Calu3 (cell line): ENCODE results near the gene TEKT5. TPM values are rescaled to one million over a fixed set of nuclear protein-coding genes. Genes with fewer than 3 reads are reported as not detected.

ENCODE experiments used
- BruUV-seq: library from RNA; stranded (reverse); fragments of 400-500 nt; replicated peaks from 2 replicates; lab custom pipeline; 2021; lab: Mats Ljungman, UMichigan
- CTCF ChIA-PET: fragments of 300-600 bp; sonication (Branson Sonifier 250); formaldehyde crosslinking; loops from one replicate; lab custom pipeline; 2022; ENCODE audit warnings: antibody characterized with exemption; lab: Charles Lee
- DNase-seq: peaks from one replicate; pipeline ENCODE4 v3.0.0; 2022
- H3K27ac Mint-ChIP-seq: one replicate; pipeline ENCODE4 v1.8.0; 2022; ENCODE audit warnings: mixed read lengths; ENCODE audit not compliant: unreplicated experiment
- H3K27me3 Mint-ChIP-seq: one replicate; pipeline ENCODE4 v1.8.0; 2022; ENCODE audit warnings: mixed read lengths; ENCODE audit not compliant: unreplicated experiment
- H3K36me3 Mint-ChIP-seq: one replicate; pipeline ENCODE4 v1.8.0; 2022; ENCODE audit warnings: mild to moderate bottlenecking, moderate library complexity, mixed read lengths; ENCODE audit not compliant: insufficient read depth, unreplicated experiment
- H3K4me1 Mint-ChIP-seq: one replicate; pipeline ENCODE4 v1.8.0; 2022; ENCODE audit warnings: mild to moderate bottlenecking, low read depth, mixed read lengths; ENCODE audit not compliant: unreplicated experiment
- H3K4me3 Mint-ChIP-seq: one replicate; pipeline ENCODE4 v1.8.0; 2022; ENCODE audit warnings: mild to moderate bottlenecking, low read depth, moderate library complexity, mixed read lengths; ENCODE audit not compliant: unreplicated experiment
- H3K9me3 Mint-ChIP-seq: one replicate; pipeline ENCODE4 v1.8.0; 2022; ENCODE audit warnings: low read depth, mixed read lengths; ENCODE audit not compliant: unreplicated experiment
- intact Hi-C: fragments of 100-400 bp; cut with micrococcal nuclease; formaldehyde crosslinking; loops from one replicate; pipeline ENCODE4 v1.10.0; 2022; ENCODE audit not compliant: unreplicated experiment
- total RNA-seq: library from RNA; stranded (reverse); gene quantifications from 2 replicates; pipeline ENCODE4 v1.2.3, GENCODE V29; 2022
- TF ChIP-seq, protein P1 (sequence below): fragments of 200-600 bp; IDR thresholded peaks from one replicate; pipeline ENCODE4 v1.8.0; 2022; ENCODE audit warnings: antibody characterized with exemption; ENCODE audit not compliant: unreplicated experiment

Gene TEKT5
- total RNA-seq, 1 experiment from 2014 or later, result not detected

DNA sequence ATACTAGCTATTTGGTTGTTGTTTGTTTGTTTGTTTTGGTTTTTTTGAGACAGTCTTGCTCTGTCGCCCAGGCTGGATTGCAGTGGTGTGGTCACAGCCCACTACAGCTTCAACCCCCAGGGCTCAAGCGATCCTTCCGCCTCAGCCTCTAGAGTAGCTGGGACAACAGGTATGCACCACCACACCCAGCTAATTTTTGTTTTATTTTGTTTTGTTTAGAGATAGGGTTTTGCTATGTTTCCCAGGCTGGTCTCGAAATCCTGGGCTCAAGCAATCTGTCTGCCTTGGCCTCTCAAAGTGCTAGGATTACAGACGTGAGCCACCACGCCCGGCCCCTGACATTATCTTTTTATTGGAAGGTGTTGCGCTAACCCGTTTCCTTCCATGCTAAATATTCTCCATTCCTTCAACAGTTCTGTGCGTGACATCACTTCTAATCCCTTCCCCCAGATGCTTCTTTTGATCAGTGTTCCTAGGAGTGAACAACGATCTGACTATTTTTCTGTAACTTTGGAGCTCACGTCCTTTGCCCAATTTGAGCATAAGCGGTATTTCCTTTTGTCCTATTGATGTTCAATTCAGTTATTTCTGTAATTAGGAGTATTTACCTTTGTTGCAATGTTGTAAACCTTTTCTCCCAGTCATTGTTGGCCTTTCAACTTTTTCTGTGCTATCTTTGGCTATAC, 84.1 kb downstream of the TEKT5 start:
- CTCF ChIA-PET, result interaction anchor here (0.7 kb wide), 1 partner anchor 301 kb away, joined by 3 read pairs; no protein-coding TSS in a partner anchor
- H3K27ac Mint-ChIP-seq, result no peak overlapping the region
- BruUV-seq, result no TSS peak
- TF ChIP-seq, protein P1, sequence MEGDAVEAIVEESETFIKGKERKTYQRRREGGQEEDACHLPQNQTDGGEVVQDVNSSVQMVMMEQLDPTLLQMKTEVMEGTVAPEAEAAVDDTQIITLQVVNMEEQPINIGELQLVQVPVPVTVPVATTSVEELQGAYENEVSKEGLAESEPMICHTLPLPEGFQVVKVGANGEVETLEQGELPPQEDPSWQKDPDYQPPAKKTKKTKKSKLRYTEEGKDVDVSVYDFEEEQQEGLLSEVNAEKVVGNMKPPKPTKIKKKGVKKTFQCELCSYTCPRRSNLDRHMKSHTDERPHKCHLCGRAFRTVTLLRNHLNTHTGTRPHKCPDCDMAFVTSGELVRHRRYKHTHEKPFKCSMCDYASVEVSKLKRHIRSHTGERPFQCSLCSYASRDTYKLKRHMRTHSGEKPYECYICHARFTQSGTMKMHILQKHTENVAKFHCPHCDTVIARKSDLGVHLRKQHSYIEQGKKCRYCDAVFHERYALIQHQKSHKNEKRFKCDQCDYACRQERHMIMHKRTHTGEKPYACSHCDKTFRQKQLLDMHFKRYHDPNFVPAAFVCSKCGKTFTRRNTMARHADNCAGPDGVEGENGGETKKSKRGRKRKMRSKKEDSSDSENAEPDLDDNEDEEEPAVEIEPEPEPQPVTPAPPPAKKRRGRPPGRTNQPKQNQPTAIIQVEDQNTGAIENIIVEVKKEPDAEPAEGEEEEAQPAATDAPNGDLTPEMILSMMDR, result no peak
- no peaks in the 10 kb centered on the region for H3K36me3 Mint-ChIP-seq
- intact Hi-C loops, result no loop called here
- no peak for DNase-seq
- no peak overlapping the region for H3K4me3 Mint-ChIP-seq
- H3K4me1 Mint-ChIP-seq, result peaks cover 9% of the 10 kb centered on the region
- no peaks in the 10 kb centered on the region for H3K9me3 Mint-ChIP-seq
- peaks cover 14% of the 10 kb centered on the region for H3K27me3 Mint-ChIP-seq

DNA sequence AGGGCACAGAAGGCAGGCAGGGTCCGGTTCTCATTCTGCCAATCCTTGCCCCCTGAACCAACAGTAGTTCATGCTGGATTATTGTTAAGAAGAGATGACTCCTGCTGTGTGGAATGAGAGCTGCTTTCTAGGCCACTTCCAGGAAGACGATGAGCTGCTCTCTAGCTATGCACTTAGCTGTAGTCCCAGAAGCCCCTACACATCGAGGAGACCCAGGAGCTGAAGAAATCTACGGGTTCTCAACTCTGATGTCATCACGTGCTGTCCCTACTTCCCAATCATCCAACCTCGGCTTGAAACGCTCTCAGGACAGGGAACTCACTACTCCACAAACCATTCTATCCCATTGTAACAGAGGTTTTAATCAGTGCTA, 85.3 kb downstream of the TEKT5 start:
- Mint-ChIP-seq H3K9me3 (no peaks in the 10 kb centered on the region), H3K4me3 (no peak overlapping the region), H3K36me3 (no peaks in the 10 kb centered on the region), H3K4me1 (peaks cover 9% of the 10 kb centered on the region), H3K27ac (no peak overlapping the region), H3K27me3 (peaks cover 14% of the 10 kb centered on the region)
- CTCF ChIA-PET, result interaction anchor here (0.6 to 1.2 kb wide), 3 partner anchors 10 to 80 kb away, joined by 4 read pairs; no protein-coding TSS in a partner anchor
- DNase-seq, result no peak
- no TSS peak for BruUV-seq
- intact Hi-C loops, result no loop called here
- TF ChIP-seq, protein P1, result no peak

DNA sequence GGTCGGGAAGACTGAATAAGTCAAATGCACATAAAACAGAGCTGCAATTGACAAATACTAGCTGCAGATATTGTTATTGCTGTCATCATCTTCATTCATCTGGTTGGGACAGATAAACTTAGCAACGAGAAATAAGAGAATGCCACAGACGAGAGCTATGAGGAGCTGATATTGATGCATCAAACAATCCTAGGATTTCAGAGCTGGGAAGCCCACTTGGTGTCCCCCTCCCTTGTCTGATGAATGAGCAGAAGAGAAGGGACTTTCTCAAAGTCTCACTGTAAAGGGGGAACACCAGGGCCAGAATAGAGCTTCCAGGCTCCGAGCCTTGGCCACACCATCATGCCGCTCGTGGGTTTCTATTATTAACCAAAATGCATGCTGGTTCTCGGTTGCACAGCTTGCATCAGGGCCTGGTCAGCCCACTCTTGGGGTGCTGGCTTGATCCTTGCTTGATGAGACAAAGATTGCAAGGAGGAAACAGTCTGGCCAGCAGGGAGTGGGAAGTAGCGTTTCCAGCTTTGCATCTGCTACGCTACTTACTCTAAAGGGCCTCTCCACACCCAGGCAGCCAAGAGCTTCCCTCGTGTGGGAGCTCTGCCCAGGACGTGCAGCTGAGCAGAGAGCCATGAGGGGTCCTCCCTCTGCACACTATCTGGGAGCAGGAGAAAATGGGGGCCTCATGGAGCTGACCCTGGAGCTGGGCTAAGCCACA, 85.9 kb downstream of the TEKT5 start:
- peaks cover 18% of the 10 kb centered on the region for H3K27me3 Mint-ChIP-seq
- intact Hi-C loops, result no loop called here
- DNase-seq, result no peak
- no TSS peak for BruUV-seq
- peaks cover 9% of the 10 kb centered on the region for H3K4me1 Mint-ChIP-seq
- H3K4me3 Mint-ChIP-seq, result no peak overlapping the region
- TF ChIP-seq, protein P1, result no peak
- no peaks in the 10 kb centered on the region for H3K9me3 Mint-ChIP-seq
- H3K27ac Mint-ChIP-seq, result no peak overlapping the region
- CTCF ChIA-PET, result interaction anchor here (1.1 to 1.2 kb wide), 2 partner anchors 10 to 14 kb away, joined by 4 read pairs; no protein-coding TSS in a partner anchor
- H3K36me3 Mint-ChIP-seq, result no peaks in the 10 kb centered on the region

DNA sequence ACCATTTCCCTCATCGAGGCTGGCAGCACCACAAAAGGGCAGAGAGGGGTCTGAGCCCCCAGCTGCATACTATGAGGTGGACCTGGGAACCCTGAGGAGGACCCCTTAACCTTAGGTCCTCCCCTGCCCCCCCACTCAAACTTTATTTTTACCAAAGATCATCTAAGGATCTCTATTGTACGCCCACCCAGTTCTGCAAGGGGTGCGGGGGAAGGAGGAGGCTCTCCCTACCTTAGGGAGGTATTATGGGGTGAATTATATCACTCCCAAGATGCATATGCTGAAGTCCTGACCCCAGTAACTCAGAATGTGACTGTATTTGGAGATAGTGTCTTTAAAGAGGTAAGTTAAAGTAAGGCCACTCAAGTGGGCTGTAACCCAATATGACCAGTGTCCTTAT, 87.6 kb downstream of the TEKT5 start:
- H3K27ac Mint-ChIP-seq, result no peak overlapping the region
- peaks cover 2% of the 10 kb centered on the region for H3K9me3 Mint-ChIP-seq
- H3K4me1 Mint-ChIP-seq, result peaks cover 9% of the 10 kb centered on the region
- no TSS peak for BruUV-seq
- CTCF ChIA-PET, result no interaction called here
- no peak overlapping the region for H3K4me3 Mint-ChIP-seq
- intact Hi-C loops, result no loop called here
- H3K36me3 Mint-ChIP-seq, result no peaks in the 10 kb centered on the region
- peaks cover 35% of the 10 kb centered on the region for H3K27me3 Mint-ChIP-seq
- TF ChIP-seq, protein P1, result no peak
- no peak for DNase-seq
